Mucosa of stomach (tissue), 1 donor: ENCODE measurements around the gene EPB42.
"Not testable (repeated sequence)": the region's sequence is repeated elsewhere in the genome, so short reads cannot be mapped to it uniquely, and the experiment has no call there.

ENCODE experiments used
- H3K27me3 ChIP-seq: one replicate; pipeline ENCODE4 v1.7.0; 2013; ENCODE audit warnings: mild to moderate bottlenecking, low read length; ENCODE audit not compliant: control insufficient read depth, insufficient read depth
- H3K36me3 ChIP-seq: one replicate; pipeline ENCODE4 v1.7.0; 2013; ENCODE audit warnings: low read length; ENCODE audit not compliant: control insufficient read depth, insufficient read depth
- H3K4me1 ChIP-seq: one replicate; pipeline ENCODE4 v1.7.0; 2013; ENCODE audit warnings: mild to moderate bottlenecking, low read length; ENCODE audit not compliant: control insufficient read depth, insufficient read depth
- H3K4me3 ChIP-seq: one replicate; pipeline ENCODE4 v1.7.0; 2013; ENCODE audit warnings: low read length
- H3K9ac ChIP-seq: one replicate; pipeline ENCODE4 v1.7.0; 2013; ENCODE audit warnings: mild to moderate bottlenecking, low read length, moderate library complexity
- H3K9me3 ChIP-seq: one replicate; pipeline ENCODE4 v1.7.0; 2013; ENCODE audit warnings: mild to moderate bottlenecking, low read length, moderate library complexity; ENCODE audit not compliant: control insufficient read depth
- donor health status: Pancreatic carcinoma.

The EPB42 gene

DNA sequence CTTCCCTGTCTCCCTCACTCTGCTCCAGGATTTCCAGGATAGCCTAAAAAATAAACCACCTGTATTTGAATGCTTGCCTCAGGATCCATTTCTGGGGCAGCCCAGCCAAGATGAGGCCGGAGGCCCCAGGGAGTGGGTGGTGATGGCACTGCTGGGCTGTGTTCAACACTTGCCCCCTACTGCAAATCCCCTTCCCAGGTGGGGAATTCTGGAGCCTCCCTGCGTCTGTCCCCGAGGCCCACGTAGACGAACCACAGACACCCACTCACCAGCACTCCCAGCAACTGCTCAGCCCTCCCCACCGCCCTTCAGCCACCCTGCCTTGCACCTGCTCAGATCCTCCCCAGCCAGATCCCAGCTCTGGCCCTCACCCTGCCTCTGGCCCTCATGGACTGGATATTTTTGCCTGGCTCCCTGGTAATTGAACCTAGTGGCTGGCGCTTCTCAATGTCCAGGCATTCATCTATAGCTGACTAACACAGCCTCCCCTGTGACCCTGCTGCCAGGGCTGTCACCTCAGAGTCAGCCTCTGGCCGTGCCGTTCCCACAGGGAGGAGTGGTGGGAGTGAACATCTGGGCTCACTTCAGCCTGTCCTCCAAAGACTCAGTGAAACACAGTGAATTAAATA lies 17.1 kb upstream of the EPB42 start:
- Histone ChIP-seq H3K9ac (no peak overlapping the region), H3K27me3 (peaks cover 2% of the 10 kb centered on the region), H3K4me3 (no peak overlapping the region), H3K4me1 (no peaks in the 10 kb centered on the region), H3K36me3 (no peaks in the 10 kb centered on the region), H3K9me3 (no peaks in the 10 kb centered on the region)

DNA sequence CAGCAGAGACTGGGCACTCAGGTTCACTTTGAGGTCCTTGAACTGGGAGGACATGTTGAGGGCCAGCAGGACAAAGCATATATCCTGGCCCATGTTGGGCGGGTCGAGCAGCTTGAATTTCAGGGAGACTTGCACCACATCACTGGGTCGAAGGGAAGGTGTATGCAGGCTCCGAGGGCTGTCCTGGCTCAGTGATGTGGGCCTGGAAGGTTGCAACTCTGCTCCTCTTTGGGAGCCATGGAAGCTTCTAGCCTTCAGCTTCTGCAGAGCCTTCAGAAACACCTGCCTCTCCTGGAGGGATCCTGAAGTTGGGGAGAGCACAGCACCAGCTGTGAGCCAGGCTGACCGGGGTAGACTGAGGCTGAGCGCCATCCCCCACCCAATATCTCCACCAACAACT lies 14.7 kb upstream of the EPB42 start:
- H3K4me1 ChIP-seq: no peaks in the 10 kb centered on the region
- no peaks in the 10 kb centered on the region for H3K9me3 ChIP-seq
- no peaks in the 10 kb centered on the region for H3K36me3 ChIP-seq
- H3K4me3 ChIP-seq: no peak overlapping the region
- H3K27me3 ChIP-seq: peaks cover 2% of the 10 kb centered on the region
- no peak overlapping the region for H3K9ac ChIP-seq

DNA sequence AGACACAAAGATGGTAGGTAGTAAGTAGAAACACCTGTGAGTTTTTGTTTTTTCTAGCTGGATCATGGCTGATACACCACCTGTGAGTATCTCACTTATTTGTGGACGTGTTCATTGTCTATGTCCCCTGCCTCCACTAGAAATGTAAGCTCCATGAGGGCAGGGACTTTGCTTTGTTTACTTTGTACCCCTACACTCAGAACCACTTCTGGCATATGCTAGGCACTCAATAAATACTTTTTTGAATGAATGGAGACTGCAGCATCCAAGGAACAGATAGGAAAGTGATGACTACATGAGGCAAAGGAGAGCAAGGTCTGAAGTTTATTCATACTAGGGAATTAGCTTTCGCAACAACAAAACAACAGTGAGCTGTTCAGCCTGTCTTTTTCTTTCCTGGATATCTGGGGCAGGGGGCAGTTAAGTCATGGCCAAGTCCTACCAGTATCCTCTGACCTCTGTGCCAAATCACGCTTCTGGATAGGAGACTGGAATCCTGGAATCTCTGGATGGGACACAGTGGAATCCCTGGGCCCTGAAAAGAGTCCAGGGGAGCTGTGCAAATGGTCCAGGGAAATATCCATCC lies 11.6 kb upstream of the EPB42 start:
- Histone ChIP-seq H3K4me3 (no peak overlapping the region), H3K9me3 (no peaks in the 10 kb centered on the region), H3K27me3 (peaks cover 2% of the 10 kb centered on the region)

DNA sequence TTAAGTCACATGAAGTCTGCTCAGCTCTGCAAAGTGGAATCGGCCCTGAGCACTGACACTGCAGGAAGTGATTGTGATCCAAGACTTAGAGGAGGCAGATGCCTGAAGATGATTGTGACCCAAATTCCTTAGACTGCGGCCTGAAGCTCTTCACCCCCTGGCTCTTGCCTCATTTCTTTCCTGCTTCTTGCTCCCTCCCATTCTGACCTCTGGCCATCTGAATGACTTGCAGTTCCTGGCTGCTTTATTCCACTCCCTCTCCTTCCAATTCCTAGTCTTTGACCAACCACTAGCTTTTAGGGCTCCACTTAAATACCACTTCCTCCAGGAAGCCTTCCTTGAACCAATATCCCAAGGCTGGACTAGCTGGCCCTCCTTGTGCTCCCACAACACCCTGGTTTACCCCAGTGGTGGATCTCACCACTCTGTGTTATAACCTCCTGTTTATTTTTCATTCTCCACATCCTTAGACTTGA lies 9.9 kb upstream of the EPB42 start:
- H3K36me3 ChIP-seq: no peaks in the 10 kb centered on the region
- no peak overlapping the region for H3K9ac ChIP-seq
- H3K27me3 ChIP-seq: peaks cover 2% of the 10 kb centered on the region
- no peak overlapping the region for H3K4me3 ChIP-seq
- H3K4me1 ChIP-seq: no peaks in the 10 kb centered on the region
- H3K9me3 ChIP-seq: no peaks in the 10 kb centered on the region

More for the DNA sequence above, 11.6 kb upstream of the EPB42 start:
- Histone ChIP-seq H3K36me3 (no peaks in the 10 kb centered on the region), H3K4me1 (no peaks in the 10 kb centered on the region), H3K9ac (no peak overlapping the region)

DNA sequence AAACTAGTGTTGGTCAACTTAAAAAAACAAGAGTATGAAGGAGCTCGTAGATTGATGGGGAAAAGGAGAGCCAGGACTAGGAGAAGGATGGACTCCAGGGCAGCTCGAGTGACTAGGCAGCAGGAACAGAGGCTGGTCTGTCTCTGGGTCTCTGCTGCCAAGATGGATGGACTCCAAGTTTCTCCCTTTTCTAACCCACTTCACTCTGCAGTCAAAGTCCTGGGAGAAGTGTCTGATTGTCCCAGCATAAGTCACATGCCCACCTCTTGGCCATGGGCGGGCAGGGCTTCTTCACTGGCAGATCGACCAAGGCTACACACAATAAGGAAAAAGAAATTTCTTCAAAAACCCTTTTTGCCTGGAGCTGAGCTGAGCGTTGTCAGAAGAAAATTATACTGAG lies 9.2 kb upstream of the EPB42 start:
- Histone ChIP-seq H3K27me3 (peaks cover 2% of the 10 kb centered on the region), H3K9me3 (no peaks in the 10 kb centered on the region), H3K4me3 (no peak overlapping the region), H3K9ac (no peak overlapping the region), H3K4me1 (no peaks in the 10 kb centered on the region), H3K36me3 (no peaks in the 10 kb centered on the region)

DNA sequence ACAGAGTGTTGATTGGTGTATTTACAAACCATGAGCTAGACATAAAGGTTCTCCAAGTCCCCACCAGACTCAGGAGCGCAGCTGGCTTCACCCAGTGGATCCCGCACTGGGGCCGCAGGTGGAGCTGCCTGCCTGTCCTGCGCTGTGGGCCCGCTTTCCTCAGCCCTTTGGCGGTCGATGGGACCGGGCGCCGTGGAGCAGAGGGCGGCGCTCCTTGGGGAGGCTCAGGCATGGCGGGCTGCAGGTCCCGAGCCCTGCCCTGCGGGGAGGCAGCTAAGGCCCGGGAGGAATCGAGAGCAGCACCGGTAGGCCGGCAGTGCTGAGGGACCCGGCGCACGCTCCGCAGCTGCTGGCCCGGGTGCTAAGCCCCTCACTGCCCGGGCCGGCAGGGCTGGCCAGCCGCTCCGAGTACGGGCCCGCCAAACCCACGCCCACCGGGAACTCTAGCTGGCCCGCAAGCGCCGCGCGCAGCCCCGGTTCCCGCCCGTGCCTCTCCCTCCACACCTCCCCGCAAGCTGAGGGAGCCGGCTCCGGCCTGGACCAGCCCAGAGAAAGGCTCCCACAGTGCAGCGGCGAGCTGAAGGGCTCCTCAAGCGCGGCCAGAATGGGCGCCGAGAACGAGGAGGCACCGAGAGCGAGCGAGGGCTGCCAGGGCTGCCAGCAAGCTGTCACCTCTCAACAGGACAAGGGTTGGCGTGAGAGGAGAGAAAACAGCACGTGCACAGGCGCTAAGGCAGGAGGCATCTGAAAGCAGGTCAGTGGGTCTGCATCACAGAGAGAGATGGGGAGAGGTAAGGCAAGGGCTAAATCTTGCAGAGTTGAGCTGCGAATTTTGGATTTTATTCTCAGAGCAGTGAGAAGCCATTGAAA lies 5.9 kb upstream of the EPB42 start:
- H3K36me3 ChIP-seq: no peaks in the 10 kb centered on the region

DNA sequence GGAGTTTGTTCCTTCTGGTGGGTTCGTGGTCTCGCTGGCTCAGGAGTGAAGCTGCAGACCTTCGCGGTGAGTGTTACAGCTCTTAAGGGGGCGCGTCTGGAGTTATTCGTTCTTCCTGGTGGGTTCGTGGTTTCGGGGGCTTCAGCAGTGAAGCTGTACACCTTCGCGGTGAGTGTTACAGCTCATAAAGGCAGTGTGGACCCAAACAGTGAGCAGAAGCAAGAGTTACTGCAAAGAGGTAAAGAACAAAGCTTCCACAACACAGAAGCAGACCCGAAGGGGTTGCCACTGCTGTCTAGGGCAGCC lies 5.1 kb upstream of the EPB42 start:
- not testable (repeated sequence) for H3K36me3 ChIP-seq, H3K4me1 ChIP-seq, H3K4me3 ChIP-seq, H3K9ac ChIP-seq, H3K27me3 ChIP-seq, H3K9me3 ChIP-seq

More for the DNA sequence above, 5.9 kb upstream of the EPB42 start:
- Histone ChIP-seq H3K4me3 (no peak overlapping the region), H3K4me1 (no peaks in the 10 kb centered on the region), H3K9ac (no peak overlapping the region), H3K9me3 (no peaks in the 10 kb centered on the region), H3K27me3 (no peaks in the 10 kb centered on the region)

DNA sequence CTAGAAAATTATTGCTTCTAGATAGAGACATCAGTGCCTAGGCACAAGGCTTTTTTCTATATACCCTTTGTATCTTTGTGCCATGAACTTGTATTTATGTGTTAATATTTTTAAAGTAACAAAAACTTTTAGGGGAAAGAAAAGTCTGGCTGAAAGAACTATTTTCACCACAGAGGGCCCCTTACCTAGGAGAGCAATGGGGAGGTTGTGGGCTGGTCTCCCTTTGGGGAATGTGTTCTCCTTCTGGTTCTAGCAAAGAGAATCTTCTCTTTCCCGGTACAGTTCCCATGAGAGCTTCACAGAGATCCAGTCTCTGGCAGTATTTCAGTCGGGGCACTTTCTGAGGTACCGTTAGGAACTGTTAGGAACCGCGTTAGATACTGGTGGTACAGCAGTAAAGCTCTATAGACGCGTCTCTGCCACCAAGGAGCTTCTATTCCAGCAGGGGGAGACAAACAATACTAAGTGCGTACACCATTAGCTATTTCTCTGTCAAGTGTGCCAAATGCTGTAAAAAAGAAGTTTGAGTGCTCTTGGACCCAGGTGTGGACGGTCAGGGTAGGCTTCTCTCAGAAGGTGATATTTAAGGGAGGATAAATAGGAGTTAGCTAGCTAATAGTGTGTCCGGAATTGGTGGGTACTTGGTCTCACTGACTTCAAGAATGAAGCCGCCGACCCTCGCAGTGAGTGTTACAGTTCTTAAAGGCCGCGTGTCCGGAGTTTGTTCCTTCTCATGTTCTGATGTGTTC lies 4.6 kb upstream of the EPB42 start:
- Histone ChIP-seq H3K4me3 (no peak overlapping the region), H3K4me1 (no peaks in the 10 kb centered on the region), H3K36me3 (no peaks in the 10 kb centered on the region), H3K9me3 (no peaks in the 10 kb centered on the region), H3K27me3 (no peaks in the 10 kb centered on the region), H3K9ac (no peak overlapping the region)

DNA sequence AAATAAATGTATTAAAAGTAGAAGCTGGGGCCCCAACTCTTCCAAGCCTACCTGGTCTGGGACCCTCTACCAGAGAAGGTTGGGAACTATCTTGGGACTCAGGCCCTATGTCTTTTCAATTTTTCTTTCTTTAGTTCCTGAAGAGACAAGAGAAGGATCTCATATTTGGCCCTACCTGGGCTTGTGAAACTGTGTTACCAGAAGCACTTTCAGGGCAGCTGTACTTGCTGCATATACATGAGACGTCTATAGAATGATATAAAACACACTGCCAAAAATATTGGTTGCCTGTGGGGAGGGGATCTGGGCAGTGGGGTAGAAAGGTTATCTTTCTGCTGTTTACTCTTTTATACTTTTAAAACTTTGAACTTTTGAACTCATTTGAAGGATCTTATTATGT lies 604 bp upstream of the EPB42 start:
- H3K4me1 ChIP-seq: no peaks in the 10 kb centered on the region
- H3K9ac ChIP-seq: no peak overlapping the region
- H3K4me3 ChIP-seq: no peak overlapping the region
- no peaks in the 10 kb centered on the region for H3K9me3 ChIP-seq
- no peaks in the 10 kb centered on the region for H3K36me3 ChIP-seq
- no peaks in the 10 kb centered on the region for H3K27me3 ChIP-seq

DNA sequence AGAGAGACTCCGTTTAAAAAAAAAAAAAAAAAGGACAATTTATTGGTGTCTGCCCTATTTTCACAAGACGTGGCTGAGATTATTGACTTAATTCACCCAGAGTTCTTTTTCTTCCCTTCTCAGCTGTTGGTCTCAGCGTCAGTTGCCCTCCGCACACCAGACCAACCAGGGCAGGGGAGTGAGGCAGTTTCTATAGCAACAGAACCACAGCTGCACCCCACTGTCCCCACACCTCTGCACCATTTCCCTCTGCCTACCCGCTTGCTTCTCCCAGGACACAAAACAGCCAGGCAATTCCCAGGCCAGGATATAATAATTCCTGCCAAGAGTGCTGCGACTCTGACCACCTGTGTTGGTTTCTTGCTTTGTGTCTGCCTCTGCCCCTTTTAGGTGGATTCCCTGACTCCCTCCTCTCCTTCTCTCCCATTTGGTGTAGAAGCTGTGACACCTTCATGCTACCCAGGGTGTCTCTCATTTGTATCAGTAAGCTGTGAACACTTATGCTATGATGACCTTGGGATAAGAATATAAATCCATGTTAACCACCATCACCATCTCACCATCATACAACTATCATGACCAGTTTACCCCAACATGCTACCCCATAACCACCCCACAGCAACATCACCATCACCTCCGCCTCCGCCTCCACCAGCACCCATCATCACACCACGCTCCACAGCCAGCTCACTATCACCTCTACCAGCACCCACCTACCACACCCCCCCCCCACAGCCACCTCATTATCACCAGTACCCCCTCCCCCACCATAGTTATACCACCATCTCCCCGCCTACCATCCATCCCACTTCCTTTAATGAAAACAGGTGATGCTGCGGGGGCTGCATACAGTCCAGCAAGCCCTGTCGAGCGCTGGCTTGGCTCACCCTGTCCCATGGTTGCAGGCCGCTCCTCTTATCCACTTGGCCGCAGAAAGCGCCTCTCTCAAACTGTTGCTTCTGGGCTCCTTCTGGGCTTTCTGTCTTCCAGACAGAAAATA lies 589 bp downstream of the EPB42 start:
- Histone ChIP-seq H3K4me1 (no peaks in the 10 kb centered on the region), H3K9ac (no peak overlapping the region), H3K36me3 (no peaks in the 10 kb centered on the region), H3K27me3 (no peaks in the 10 kb centered on the region), H3K9me3 (no peaks in the 10 kb centered on the region), H3K4me3 (no peak overlapping the region)
